ENCODE measurements around the gene IFTAP.
"Not testable (repeated sequence)": the region's sequence is repeated elsewhere in the genome, so short reads cannot be mapped to it uniquely, and the experiment has no call there.

IFTAP gene, protein sequence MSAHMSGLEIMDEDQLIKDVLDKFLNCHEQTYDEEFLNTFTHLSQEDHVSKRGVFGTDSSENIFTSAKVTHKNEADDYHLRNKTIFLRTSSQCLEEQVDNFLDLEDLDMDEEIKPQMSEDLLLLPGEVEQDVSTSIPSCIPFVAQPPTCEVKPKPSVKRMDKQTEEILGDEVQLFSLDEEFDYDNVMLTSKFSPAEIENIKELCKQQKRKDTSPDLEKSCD

DNA sequence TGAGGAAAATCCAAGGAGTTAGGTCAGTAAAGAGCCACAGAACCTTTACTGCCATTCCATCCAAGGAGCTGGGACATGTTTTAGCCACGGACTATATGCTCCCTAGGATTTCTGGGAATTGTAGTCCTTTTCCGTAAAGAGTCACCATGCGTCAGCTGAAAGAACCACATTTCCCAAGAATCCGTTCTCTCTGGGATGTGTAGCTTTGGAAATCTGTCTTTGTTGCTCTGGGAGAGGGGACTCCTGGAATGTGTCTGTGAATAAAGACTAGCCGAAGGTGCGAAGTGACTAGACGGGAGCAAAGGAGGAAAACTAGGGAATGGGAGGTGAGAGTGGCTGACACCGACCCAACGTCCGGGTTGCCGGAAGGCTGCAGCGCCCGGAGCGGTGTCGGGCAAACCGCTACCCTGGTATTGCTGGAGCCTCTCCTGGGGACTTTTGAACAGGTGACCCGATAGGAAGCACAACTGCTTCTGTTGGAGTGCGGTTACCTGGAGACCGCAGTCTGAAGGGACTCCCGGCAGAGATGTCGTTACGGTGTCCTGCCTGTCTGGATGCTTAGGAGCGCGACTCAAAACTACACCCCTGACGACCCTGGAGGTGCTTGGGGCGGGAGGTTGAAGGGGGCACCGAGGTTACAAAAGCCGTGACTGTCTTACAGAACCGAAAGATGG is at the start of gene IFTAP:
Gene IFTAP, plus strand, starts transcription at position 187 of the 674 bp plus-strand sequence. CDS start 15,602 bp downstream, outside the sequence.
- H3K36me3 Mint-ChIP-seq (ENCODE audit: low read depth) = peaks cover 2% of the 10 kb centered on the region
- DNase-seq = peak; percentile 63
- peaks cover 60% of the 10 kb centered on the region for H3K27me3 Mint-ChIP-seq
- H3K4me3 Mint-ChIP-seq = peak within 1 kb of the TSS; percentile 82
- no peaks in the 10 kb centered on the region for H3K9me3 Mint-ChIP-seq
- H3K4me1 Mint-ChIP-seq (ENCODE audit: low read depth) = peaks cover 11% of the 10 kb centered on the region
- peak within 1 kb of the TSS; percentile 63 for H3K27ac Mint-ChIP-seq

DNA sequence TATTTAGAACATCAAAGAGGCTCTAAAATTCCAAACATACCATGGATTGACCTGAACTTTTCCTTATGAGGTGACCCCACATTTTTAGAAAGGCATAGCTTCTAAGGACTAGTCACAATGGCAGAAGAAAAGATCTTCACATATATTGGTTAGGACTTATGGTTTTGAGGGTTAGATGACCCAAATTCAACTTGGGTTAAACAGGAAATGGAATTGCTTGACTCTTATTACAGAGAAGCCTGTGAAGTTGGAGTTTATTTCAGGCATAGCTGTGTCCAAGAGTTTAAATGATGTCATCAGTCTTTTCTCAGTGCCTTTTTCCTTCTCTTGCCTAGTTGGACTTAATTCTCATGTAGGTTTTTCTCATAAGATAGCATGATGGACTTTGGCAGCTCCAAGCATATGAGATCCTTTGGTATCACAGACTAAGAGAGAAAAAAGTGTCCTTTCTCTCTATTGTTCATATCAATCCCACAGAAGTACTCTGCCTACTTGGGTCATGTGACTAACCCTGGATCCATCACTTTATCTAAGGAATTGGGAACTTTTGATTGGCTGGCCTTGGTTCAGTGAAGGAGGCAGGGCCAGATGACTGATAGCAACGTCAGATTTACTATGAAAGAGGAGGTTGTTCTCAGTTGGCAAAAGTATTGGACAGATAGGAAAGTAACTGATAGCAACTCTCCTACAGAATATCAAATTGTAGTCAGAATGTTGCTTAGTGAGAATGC is 43.8 kb upstream of the IFTAP start:
- no peaks in the 10 kb centered on the region for H3K36me3 Mint-ChIP-seq (ENCODE audit: low read depth)
- H3K27me3 Mint-ChIP-seq = peaks cover 12% of the 10 kb centered on the region
- H3K27ac Mint-ChIP-seq = no peak overlapping the region
- peaks cover 4% of the 10 kb centered on the region for H3K4me1 Mint-ChIP-seq (ENCODE audit: low read depth)
- no peak for DNase-seq
- no peak overlapping the region for H3K4me3 Mint-ChIP-seq
- H3K9me3 Mint-ChIP-seq = no peaks in the 10 kb centered on the region

DNA sequence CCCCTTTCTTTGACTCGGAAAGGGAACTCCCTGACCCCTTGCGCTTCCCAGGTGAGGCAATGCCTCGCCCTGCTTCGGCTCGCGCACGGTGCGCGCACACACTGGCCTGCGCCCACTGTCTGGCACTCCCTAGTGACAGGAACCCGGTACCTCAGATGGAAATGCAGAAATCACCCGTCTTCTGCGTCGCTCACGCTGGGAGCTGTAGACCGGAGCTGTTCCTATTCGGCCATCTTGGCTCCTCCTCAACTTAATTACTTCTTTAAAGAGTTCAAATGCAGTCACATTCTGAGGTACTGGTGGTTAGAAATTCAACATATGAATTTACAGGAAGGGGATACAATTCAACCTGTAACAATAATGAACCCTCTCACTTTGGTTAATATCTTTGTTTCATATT is 36.9 kb upstream of the IFTAP start:
- not testable (repeated sequence) for H3K27ac Mint-ChIP-seq; H3K4me3 Mint-ChIP-seq; H3K9me3 Mint-ChIP-seq; DNase-seq; H3K27me3 Mint-ChIP-seq; H3K36me3 Mint-ChIP-seq (ENCODE audit: low read depth)
- peaks cover 21% of the 10 kb centered on the region for H3K4me1 Mint-ChIP-seq (ENCODE audit: low read depth)

DNA sequence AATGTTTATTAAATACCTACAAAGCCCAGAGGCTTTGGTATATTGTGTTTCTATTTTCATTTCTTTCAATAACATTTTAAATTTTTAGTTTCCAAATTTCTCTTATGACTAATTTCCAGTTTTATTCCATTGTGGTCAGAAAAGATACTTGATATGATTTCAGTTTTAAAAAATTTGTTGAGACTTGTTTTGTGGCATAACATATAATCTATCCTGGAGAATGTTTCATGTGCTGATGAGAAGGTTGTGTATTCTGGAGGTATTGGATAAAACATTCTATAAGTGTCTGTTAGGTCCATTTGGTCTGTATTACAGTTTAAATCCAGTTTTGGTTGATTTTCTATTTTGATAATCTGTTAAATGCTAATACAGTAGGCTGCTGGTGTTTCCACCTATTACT is 36.3 kb upstream of the IFTAP start:
- Mint-ChIP-seq H3K36me3 (ENCODE audit: low read depth) (no peaks in the 10 kb centered on the region), H3K9me3 (peaks cover 10% of the 10 kb centered on the region), H3K4me3 (no peak overlapping the region), H3K27me3 (peaks cover 3% of the 10 kb centered on the region), H3K27ac (no peak overlapping the region), H3K4me1 (ENCODE audit: low read depth) (peaks cover 21% of the 10 kb centered on the region)
- DNase-seq = no peak

DNA sequence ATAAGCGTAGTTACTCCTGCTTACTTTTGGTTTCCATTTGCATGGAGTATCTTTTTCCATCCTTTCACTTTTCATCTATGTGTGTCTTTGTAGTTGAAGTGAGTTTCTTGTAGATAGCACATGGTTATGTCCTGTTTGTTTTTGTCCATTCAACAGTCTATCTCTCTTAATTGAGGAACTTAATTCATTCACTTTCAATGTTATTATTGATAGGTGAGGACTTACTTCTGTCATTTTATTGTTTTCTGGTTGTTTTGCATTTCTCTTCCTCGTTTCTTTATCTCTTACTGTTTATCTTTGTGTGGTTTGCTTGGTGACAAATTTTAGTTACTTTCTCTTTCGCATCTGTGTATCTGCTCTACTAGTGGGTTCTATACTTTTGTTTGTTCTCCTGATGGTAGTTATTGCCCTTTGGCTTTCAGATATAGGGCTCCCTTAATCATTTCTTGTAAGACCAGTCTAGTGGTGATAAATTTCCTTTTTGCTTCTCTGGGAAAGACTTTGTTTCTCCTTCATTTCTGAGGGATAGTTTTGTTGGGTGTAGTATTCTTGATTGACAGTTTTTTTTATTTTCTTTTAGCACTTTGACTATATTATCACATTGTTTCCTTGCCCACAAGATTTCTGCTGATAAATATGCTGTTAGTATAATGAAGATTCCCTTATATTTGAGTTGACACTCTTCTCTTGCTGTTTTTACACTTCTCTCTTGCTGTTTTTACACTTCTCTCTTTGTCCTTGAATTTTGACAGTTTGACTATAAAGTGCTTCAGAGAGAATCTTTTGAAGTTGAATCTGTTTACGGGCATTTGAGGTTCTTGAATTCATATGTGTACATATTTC is 35.5 kb upstream of the IFTAP start:
- Mint-ChIP-seq H3K4me3 (peak overlapping the region; percentile 46), H3K27ac (peak overlapping the region; percentile 19), H3K4me1 (ENCODE audit: low read depth) (peaks cover 21% of the 10 kb centered on the region), H3K27me3 (peaks cover 3% of the 10 kb centered on the region), H3K36me3 (ENCODE audit: low read depth) (no peaks in the 10 kb centered on the region), H3K9me3 (peaks cover 10% of the 10 kb centered on the region)
- DNase-seq = no peak

DNA sequence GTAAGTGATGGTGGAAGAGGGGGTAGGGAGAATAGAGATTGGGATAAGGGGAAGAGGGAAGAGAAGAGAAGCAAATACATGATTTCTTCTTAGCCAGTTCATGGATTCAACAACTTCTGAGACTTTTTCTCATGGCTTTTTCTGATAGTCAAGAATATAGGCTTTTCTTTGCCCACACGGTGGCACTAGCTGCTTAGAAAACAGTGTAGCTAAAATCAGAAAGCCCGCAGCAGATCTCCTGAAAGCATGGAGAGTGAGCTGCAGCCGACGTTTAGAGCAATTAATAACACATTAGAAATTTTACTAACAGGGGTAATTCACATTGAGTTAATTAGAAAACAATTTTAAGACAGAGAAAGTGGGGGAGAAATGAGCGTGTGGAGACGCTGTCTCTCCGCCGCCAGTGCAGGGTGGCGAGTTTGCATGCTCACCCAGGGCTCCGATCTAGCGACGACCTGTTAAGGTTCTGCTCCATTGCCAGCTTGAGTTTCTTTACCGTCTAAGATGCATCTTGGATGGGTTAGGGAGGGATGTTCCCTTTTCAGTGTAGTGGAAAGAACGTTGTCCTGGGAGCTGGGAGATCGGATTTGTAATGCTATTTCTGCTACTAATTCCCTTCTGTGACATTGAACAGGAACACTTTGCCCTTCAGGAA is 29.8 kb upstream of the IFTAP start:
- Mint-ChIP-seq H3K27ac (no peak overlapping the region), H3K4me1 (ENCODE audit: low read depth) (peaks cover 10% of the 10 kb centered on the region), H3K27me3 (peaks cover 27% of the 10 kb centered on the region), H3K36me3 (ENCODE audit: low read depth) (no peaks in the 10 kb centered on the region), H3K4me3 (peak overlapping the region; percentile 57), H3K9me3 (peaks cover 6% of the 10 kb centered on the region)
- peak; percentile 37 for DNase-seq

DNA sequence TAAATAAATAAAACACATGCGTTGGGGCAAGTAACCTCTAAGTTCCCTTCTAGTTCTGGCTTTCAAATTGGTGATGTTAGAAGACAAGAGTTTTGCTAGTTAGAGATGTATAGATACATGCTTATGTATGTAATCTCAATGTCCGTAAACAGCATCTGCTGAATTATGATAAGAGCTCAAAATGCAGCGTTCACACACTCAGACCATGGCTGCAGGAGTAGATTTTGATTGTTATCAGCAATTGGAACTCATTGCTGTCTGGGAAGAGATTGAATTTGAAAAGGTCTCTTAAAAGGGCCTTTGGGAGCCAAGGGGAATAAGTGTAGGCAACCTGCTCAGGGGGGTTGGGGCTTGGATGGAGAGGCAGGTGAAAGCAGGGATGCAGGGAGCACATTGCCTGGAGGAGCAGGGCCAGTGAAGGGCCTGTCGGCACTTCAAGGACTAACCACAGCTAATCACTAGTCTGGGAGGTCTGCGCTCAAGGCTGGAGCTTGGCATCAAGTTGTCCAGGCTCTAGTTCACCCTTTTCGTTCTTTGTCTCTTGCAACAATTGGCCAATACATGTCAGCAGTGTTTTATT is 29.2 kb upstream of the IFTAP start:
- peaks cover under 1% of the 10 kb centered on the region for H3K9me3 Mint-ChIP-seq
- H3K36me3 Mint-ChIP-seq (ENCODE audit: low read depth) = no peaks in the 10 kb centered on the region
- no peak for DNase-seq
- H3K4me1 Mint-ChIP-seq (ENCODE audit: low read depth) = peaks cover 5% of the 10 kb centered on the region
- no peak overlapping the region for H3K4me3 Mint-ChIP-seq
- no peak overlapping the region for H3K27ac Mint-ChIP-seq
- H3K27me3 Mint-ChIP-seq = peaks cover 24% of the 10 kb centered on the region

DNA sequence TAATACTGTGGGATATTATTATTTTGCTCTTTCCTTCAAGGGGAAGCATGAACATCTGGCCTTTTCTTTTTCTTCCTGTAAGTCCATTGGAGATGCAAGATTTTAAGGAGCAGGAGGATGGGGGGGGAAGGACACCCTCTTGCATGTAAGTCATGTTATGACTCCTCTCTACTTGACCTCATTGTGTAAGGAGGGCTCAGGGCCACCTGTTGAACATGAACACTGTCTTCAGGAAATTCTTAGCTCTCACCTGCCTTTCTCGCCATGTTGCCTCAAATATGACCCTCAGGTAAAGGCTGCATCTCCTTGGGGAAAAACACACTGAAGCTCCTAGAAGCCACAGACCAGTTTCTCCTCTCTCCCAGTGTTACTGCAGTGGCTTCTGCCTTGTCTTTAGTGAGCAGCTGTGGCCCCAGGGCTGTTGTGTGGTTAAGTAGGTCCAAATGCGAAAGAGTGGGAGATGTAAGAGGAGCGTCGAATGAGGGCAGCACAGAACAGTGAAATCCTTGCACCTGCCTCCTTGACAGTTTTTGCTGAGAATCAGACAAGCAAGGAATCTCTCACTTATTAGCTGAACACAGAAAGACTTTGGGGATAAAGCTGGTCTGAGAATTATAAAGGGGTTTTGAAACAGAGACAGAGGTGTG is 27.8 kb upstream of the IFTAP start:
- H3K27ac Mint-ChIP-seq = no peak overlapping the region
- H3K4me3 Mint-ChIP-seq = no peak overlapping the region
- DNase-seq = no peak
- no peaks in the 10 kb centered on the region for H3K36me3 Mint-ChIP-seq (ENCODE audit: low read depth)
- peaks cover 36% of the 10 kb centered on the region for H3K27me3 Mint-ChIP-seq
- H3K4me1 Mint-ChIP-seq (ENCODE audit: low read depth) = peaks cover 5% of the 10 kb centered on the region
- H3K9me3 Mint-ChIP-seq = no peaks in the 10 kb centered on the region

DNA sequence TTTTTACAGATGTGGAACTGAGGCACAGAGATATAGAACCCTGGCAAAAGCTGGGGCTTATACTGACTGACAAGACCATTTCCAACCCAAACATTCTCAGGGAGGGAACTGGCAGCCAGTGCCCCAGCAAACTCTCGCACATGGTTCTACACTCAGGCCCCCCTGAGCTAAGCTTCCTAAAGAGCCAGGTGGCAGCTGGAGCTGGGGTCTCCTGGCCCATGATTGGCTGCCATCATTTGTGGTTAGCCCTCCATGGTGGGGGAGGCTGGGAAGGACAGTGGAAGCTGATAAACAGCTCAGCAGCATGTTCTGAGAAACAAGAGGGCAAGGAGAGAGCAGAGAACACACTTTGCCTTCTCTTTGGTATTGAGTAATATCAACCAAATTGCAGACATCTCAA is 26.6 kb upstream of the IFTAP start, which contains the start of gene RAG1:
Gene RAG1, plus strand, starts transcription at position 314 of the 400 bp plus-strand sequence. CDS start 5,298 bp downstream, outside the sequence.
- H3K4me3 Mint-ChIP-seq = no peak within 1 kb of the TSS
- H3K36me3 Mint-ChIP-seq (ENCODE audit: low read depth) = no peaks in the 10 kb centered on the region
- no peaks in the 10 kb centered on the region for H3K9me3 Mint-ChIP-seq
- H3K4me1 Mint-ChIP-seq (ENCODE audit: low read depth) = peaks cover 5% of the 10 kb centered on the region
- peaks cover 48% of the 10 kb centered on the region for H3K27me3 Mint-ChIP-seq
- no peak within 1 kb of the TSS for H3K27ac Mint-ChIP-seq
- DNase-seq = no peak

DNA sequence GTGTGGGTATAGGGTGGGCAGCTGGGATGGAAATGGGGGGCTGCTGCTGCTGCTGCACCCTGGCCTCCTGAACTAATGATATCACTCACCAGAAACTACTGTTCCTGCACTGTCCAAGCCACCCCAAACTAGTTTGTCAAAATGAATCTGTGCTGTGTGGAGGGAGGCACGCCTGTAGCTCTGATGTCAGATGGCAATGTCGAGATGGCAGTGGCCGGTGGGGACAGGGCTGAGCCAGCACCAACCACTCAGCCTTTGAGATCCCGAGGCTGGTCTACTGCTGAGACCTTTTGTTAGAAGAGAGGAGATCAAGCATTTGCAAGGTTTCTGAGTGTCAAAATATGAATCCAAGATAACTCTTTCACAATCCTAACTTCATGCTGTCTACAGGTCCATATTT is 25.2 kb upstream of the IFTAP start:
- no peak for DNase-seq
- Mint-ChIP-seq H3K36me3 (ENCODE audit: low read depth) (no peaks in the 10 kb centered on the region), H3K4me3 (no peak overlapping the region), H3K27me3 (peaks cover 58% of the 10 kb centered on the region), H3K4me1 (ENCODE audit: low read depth) (peaks cover 5% of the 10 kb centered on the region), H3K9me3 (no peaks in the 10 kb centered on the region), H3K27ac (no peak overlapping the region)

DNA sequence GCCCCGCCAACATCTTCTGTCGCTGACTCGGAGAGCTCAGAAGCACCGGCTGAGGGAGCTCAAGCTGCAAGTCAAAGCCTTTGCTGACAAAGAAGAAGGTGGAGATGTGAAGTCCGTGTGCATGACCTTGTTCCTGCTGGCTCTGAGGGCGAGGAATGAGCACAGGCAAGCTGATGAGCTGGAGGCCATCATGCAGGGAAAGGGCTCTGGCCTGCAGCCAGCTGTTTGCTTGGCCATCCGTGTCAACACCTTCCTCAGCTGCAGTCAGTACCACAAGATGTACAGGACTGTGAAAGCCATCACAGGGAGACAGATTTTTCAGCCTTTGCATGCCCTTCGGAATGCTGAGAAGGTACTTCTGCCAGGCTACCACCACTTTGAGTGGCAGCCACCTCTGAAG is 19.8 kb upstream of the IFTAP start:
- Mint-ChIP-seq H3K27ac (no peak overlapping the region), H3K27me3 (peaks cover 46% of the 10 kb centered on the region), H3K9me3 (no peaks in the 10 kb centered on the region), H3K4me1 (ENCODE audit: low read depth) (no peaks in the 10 kb centered on the region), H3K36me3 (ENCODE audit: low read depth) (no peaks in the 10 kb centered on the region), H3K4me3 (no peak overlapping the region)
- DNase-seq = no peak

DNA sequence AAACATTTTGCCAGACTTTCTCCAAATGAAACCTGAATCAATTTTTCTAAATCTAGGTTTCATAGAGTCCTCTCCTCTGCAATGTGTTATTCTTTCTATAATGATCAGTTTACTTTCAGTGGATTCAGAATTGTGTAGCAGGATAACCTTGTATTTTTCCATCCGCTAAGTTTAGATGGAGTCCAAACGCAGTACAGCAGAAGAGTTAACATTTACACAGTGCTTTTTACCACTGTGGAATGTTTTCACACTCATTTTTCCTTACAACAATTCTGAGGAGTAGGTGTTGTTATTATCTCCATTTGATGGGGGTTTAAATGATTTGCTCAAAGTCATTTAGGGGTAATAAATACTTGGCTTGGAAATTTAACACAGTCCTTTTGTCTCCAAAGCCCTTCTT is 16.9 kb upstream of the IFTAP start:
- DNase-seq = no peak
- H3K9me3 Mint-ChIP-seq = peaks cover 8% of the 10 kb centered on the region
- H3K27me3 Mint-ChIP-seq = peaks cover 25% of the 10 kb centered on the region
- no peaks in the 10 kb centered on the region for H3K4me1 Mint-ChIP-seq (ENCODE audit: low read depth)
- no peak overlapping the region for H3K27ac Mint-ChIP-seq
- no peaks in the 10 kb centered on the region for H3K36me3 Mint-ChIP-seq (ENCODE audit: low read depth)
- no peak overlapping the region for H3K4me3 Mint-ChIP-seq

DNA sequence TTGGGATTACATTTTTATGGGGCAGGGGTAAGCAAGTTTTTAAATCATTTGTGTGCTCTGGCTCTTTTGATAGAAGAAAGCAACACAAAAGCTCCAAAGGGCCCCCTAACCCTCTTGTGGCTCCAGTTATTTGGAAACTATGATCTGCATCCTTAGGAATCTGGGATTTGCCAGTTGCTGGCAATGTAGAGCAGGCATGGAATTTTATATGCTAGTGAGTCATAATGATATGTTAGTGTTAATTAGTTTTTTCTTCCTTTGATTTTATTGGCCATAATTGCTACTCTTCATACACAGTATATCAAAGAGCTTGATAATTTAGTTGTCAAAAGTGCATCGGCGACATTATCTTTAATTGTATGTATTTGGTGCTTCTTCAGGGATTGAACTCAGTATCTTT is 16.4 kb upstream of the IFTAP start:
- H3K4me3 Mint-ChIP-seq = no peak overlapping the region
- H3K27ac Mint-ChIP-seq = no peak overlapping the region
- no peaks in the 10 kb centered on the region for H3K36me3 Mint-ChIP-seq (ENCODE audit: low read depth)
- H3K9me3 Mint-ChIP-seq = peaks cover 9% of the 10 kb centered on the region
- no peaks in the 10 kb centered on the region for H3K4me1 Mint-ChIP-seq (ENCODE audit: low read depth)
- peaks cover 20% of the 10 kb centered on the region for H3K27me3 Mint-ChIP-seq
- no peak for DNase-seq
